NCI-H2227 (cell line): Measurements from ENCODE around the gene ST14.

ENCODE experiments used
- DNase-seq: peaks from one replicate; lab custom pipeline; 2025; ENCODE audit not compliant: unreplicated experiment; lab: John Stamatoyannopoulos, UW

ST14 gene

GRCh38 chr11:130133716-130134115, 25.9 kb upstream of the ST14 start:
- no peak for DNase-seq

GRCh38 chr11:130136107-130136506, 23.5 kb upstream of the ST14 start:
- DNase-seq = no peak

GRCh38 chr11:130137999-130138398, 21.6 kb upstream of the ST14 start:
- no peak for DNase-seq

- DNase-seq = no peak
Measured at GRCh38 chr11:130139401-130139800, 20.2 kb upstream of the ST14 start.

DNA sequence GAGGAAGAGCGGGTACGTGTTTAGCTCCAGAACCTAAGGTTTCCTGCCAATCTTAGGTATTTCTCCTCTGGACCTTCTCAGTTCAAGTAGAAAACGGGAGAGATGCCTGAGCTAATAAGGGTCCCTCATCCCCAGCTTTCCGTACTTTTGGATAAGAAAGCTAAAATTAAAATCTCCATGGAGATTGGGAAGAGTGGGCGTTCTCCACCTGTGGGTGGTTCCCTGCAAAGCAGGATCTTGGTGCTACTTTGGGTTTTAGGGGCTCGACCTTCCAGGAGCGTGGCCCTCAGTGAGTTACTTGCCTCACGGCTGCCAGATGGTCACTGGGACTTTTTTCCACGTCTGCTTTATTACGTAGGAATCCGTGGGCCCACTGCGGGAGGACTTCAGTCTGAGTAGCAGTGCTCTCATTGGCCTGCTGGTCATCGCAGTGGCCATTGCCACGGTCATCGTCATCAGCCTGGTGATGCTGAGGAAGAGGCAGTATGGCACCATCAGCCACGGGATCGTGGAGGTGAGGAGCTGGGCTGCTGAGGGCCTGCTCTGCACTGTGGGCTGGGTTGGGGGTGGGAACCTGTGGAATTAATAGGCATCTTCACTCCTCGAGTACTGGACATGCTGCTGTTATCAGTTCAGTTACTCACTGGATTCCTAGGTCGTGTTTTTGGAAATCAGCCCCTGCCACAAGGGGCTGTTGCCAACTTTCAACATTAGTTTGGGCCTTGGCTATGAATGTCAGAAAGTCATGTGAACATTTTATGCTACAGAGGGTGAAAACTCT, 17.8 kb upstream of the ST14 start:
- DNase-seq = no peak

GRCh38 chr11:130144141-130144540, 15.4 kb upstream of the ST14 start:
- DNase-seq = no peak

GRCh38 chr11:130144861-130145281, 14.7 kb upstream of the ST14 start:
- DNase-seq = peak; percentile 65

GRCh38 chr11:130145311-130145812, 14.2 kb upstream of the ST14 start:
- DNase-seq = no peak

DNA sequence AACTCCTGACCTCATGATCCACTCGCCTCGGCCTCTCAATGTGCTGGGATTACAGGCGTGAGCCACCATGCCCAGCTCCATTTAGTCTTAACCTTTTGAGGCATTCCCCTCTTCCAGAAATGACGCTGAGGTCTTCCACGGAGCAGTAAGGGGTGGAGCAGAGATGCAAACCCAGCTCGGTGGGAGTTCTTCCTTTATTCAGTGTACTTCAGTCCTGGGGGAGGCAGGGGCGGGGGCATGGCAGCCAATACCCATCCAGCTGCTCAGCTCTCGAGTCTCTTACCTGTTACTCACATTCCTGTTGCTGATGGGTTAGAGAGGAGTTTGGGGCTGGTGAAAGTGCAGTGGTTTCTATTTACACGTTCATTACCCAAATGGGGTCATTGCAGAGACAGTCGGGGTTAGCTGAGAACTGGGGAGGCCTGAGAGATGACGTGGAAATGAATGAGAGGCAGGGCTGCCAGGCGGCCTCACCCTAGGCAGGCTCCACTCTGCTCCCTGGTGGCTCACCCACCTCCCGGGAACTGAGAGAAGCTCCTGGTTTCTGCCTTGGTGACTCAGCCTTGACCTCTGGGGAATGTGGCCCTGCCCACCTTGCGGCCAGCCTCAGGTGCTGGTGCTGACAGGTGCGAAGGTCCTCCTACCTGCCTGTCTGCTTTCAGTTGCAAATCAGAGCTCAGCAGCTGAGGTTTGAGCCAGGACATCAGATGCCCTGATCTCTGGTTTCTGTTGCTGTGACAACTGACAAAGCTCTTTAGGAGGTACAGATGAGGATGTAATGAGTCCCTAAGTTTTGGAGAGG, 13.4 kb upstream of the ST14 start:
- no peak for DNase-seq

- DNase-seq = no peak
Measured at GRCh38 chr11:130146796-130147195, 12.8 kb upstream of the ST14 start.

GRCh38 chr11:130148796-130149326, 10.7 kb upstream of the ST14 start:
- DNase-seq = no peak

GRCh38 chr11:130150790-130151189, 8.8 kb upstream of the ST14 start:
- no peak for DNase-seq

GRCh38 chr11:130151196-130151595, 8.4 kb upstream of the ST14 start:
- no peak for DNase-seq

DNA sequence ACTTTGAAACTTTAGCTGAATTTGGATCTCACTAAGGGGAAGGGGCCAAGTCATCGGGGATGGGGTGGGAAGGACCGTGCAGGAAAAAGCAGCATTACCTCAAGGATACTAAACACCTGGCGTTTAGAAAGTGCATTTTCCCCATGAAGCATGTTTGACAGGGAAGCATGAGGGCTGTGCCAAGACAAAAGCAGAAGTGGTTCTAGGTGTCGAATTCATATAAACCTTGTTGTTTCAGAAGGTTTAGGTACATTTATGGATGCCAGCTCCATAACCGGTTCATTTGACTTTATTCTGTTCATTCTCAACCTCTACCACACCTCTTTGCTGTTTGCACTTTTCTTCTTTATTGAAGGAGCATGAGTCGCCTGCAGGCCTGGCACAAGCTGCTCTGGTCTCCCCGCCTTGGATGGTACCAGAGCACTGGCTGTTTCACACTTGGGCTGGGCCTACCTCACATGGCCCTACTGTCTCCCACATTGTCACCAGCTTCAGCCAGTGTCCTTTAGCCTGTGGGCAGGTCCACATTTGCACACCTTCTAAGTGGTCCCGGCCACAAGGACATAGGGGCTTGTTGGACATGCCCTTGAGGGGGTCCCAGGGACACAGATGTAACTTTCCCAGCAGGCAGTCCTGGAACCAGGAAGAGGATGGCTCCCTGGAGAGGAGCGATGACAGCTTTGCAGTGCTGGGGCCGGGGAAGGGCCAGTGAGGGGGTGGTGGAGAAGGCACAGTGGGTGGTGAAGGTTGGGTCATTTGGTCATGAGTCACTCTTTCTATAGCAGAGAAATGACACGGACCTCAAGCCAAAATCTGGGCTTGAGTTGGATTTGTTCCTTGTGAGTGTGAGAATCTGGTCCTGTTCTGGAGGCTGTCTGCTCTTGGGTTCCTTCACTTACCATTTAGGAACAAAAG, 3.2 kb upstream of the ST14 start:
- DNase-seq = no peak

GRCh38 chr11:130157101-130157500, 2.5 kb upstream of the ST14 start:
- DNase-seq = no peak

- no peak for DNase-seq
Measured at GRCh38 chr11:130157840-130158239, 1.7 kb upstream of the ST14 start.

GRCh38 chr11:130159139-130159538, 443 bp upstream of the ST14 start:
- DNase-seq = no peak

- DNase-seq = no peak
Measured at GRCh38 chr11:130160498-130161155, 1.0 kb downstream of the ST14 start.

GRCh38 chr11:130161441-130162145, 2.0 kb downstream of the ST14 start:
- DNase-seq = no peak

GRCh38 chr11:130162733-130163132, 3.2 kb downstream of the ST14 start:
- DNase-seq = no peak
